ENCODE measurements around the gene FHOD3.
A peak's percentile ranks its signal among the peaks of the same experiment; 100 is the strongest.

Gene FHOD3

GRCh38 chr18:36297417-36298125 lies at the start of gene FHOD3:
Gene FHOD3 (plus strand): TSS chr18:36297713. CDS start chr18:36297836, 123 bp downstream.
- peak in 1 of 3 experiments; percentile 7 for DNase-seq (ENCODE audit: low read depth in 2 of 3, low spot score in 2 of 3)

DNA sequence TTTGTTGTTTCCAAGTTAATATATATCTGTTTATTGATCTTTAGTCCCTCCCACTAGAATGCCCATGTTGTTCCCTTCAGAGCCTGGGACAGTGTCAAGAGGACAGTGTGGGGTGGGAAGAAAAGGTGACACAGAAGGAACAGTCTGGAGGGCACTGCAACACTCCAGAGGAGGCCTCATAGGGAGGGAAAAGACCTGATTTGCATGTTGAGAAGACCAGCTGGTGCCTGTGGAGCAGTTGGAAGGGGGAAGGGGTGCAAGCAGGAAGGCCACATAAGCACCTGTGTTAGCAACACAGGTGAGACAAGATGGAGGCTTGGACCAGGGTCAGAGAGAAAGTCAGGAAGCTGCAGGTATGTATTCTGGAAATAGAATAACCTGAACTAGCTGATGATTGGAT lies 48.1 kb upstream of the FHOD3 start:
- no peak for DNase-seq (ENCODE audit: low read depth in 2 of 3, low spot score in 2 of 3)

- DNase-seq (ENCODE audit: low read depth in 2 of 3, low spot score in 2 of 3) = no peak
Measured at GRCh38 chr18:36250827-36251226, 46.7 kb upstream of the FHOD3 start.

- DNase-seq (ENCODE audit: low read depth in 2 of 3, low spot score in 2 of 3) = no peak
Measured at GRCh38 chr18:36255072-36255698, 42.3 kb upstream of the FHOD3 start.

DNA sequence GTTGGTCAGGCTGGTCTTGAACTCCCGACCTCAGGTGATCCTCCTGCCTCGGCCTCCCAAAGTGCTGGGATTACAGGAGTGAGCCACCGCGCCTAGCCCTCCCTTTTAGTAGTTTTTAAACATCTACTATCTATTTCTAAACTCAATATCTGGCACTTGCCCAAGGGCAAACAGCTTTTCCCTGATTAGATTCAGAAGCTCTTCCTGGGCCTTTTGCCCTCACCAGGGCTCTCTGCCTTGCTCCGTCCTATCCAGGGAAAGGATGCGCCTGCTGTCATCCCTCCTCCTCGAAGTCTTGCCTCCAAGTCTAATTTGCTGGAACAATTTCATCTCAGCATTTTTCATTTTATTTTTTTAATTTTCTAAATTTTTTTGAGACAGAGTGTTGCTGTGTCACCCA lies 41.4 kb upstream of the FHOD3 start:
- no peak for DNase-seq (ENCODE audit: low read depth in 2 of 3, low spot score in 2 of 3)

DNA sequence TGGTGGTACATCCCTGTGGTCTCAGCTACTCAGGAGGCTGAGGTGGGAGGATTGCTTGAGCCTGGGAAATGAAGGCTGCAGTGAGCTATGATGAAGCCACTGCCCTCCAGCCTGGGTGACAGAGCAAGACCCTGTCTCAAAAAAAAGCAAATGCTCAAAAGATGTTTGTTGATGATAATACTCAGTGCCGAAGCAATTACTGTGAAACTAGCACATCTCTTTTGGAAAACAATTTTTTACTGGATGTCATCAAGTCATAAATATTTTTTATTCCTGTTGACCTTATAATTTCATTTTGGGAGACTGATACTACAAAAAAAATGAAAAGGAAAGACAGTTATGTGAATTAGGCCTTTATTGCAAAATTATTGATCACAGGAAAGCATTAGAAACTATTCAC lies 34.5 kb upstream of the FHOD3 start:
- no peak for DNase-seq (ENCODE audit: low read depth in 2 of 3, low spot score in 2 of 3)

DNA sequence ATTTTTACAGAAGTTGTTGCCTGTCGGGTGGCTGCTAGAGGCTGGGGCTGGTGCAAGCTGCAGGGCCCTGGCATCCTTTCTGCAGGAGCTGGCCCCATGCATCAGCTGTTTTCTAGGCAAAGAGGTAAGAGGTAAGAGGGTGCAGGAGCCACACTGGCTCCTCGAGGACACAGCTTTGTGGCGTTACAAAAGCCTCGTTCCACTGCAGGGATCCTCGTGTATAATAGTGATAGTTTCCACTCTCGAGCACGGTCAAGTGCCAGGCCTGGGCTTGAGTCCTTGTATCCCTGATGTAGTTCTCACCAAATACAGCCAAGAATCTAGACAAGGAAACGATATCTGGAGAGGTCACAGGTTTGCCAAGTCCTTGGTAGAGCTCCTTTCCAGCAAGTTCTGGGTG lies 33.2 kb upstream of the FHOD3 start:
- DNase-seq (ENCODE audit: low read depth in 2 of 3, low spot score in 2 of 3) = no peak

DNA sequence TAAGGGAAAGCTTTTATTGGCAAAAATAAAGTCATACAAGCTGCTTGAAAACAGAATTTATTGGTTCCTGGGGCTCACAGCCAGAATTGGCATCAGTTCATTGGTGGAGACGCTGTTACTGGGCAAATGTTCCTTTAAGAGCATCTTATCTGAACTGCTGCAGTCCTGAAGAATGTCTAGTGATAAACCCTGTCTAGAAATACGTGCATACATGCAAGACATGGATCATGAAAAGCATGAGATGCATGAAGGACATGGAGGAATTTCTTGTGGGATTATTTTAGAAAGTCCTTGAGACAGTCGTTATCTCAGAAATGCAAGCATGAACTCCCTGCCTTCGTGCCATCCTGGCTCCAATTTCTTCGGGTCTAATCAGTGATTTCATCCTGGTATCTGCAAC lies 32.5 kb upstream of the FHOD3 start:
- DNase-seq (ENCODE audit: low read depth in 2 of 3, low spot score in 2 of 3) = no peak

- DNase-seq (ENCODE audit: low read depth in 2 of 3, low spot score in 2 of 3) = no peak
Measured at GRCh38 chr18:36269157-36269556, 28.4 kb upstream of the FHOD3 start.

DNA sequence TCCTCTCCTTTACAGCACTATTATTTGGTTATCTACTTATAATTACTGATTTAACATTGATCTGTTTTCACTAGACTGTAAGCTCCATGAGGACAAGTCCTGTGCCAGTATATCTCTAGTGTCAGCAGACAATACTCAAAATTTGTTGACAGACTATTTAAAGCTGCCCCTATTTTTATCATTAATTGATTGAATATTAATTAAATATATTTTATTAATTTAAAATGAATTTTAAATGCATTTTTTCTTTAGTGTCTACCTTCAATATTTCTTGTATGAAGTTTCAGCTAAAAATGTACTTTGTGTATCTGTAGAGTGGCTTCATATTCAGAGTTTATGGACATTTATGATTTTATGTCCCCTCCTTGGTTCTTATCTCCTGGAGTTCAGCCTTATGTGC lies 26.4 kb upstream of the FHOD3 start:
- no peak for DNase-seq (ENCODE audit: low read depth in 2 of 3, low spot score in 2 of 3)

DNA sequence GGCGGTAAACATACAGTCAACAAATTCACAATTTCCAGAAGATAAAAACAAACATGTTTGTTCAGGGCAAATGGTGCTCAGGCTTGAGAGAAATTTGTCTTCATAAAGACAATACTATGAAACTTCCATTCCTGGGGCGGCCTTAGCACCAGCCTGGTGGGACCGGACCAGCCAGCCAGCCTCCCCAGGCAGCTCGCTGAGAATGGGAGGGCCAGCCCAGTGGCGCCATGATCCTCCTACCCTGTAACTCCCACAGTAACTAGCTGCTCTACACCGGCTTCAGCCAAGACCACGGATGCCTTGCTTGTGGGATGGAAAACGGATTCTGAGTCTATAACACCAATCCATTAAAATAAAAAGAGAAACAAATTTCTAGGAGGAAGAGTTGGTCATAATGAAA lies 24.2 kb upstream of the FHOD3 start:
- DNase-seq (ENCODE audit: low read depth in 2 of 3, low spot score in 2 of 3) = no peak

DNA sequence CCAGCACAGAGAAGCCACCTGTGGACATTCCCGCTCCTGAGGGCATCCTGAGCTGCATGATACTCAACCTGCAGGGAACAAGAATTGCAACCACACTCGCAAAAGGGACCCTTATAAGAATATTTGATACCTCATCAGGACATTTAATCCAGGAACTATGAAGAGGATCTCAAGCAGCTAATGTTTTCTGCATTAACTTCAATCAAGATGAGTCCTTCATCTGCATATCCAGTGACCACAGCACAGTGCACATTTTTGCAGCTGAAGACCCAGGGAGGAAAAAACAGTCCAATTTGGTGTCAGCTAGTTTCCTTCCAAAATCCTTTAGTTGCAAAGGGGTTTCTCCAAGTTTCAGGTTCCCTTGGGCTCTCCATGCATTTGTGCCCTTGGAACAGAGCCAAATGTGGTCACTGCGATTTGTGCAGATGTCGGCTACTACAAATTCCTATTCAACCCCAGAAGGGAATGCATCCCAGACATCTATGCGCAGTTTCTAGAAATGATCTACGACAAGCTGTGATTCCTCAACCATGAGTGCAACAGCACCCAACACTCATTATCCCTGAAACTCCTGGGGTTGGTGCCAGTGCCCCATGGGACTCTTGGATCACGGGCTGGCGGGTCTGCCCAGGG lies 23.3 kb upstream of the FHOD3 start:
- no peak for DNase-seq (ENCODE audit: low read depth in 2 of 3, low spot score in 2 of 3)

DNA sequence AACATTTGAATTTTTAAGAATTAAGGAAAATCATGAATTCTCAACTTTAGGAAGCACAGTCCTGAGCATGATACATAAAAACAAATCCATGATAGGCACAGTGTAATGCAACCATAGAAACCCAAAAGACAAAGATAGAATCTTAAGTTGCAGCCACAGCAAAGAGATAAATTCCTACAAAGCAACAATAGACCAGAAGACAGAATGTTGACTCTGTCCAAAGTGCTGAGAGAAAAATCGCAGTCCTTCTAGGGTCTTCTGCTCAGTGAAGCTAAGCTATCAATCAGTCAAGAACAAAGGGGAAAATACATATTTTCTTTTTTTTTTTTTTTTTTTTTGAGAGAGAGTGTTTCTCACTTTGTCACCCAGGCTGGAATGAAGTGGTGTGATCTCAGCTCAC lies 22.0 kb upstream of the FHOD3 start:
- DNase-seq (ENCODE audit: low read depth in 2 of 3, low spot score in 2 of 3) = no peak

DNA sequence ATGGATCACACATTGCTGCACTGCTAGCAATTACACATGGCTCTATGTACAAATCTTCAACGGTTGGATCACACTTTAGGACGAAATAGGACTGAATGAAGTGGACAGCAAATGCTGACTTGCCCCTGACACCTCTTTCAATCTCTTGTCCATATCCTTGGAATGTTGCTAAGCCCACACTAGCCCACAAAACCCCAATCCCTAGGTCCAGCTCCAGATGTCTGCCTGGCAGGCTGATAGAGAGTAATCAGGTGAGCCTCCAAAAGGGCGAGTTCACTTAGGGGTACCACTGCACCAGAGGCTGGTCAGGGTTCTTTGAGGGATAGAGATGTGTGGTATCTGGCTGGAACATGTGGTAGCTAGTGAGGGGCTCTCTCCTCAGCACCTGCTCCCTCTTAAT lies 18.5 kb upstream of the FHOD3 start:
- DNase-seq (ENCODE audit: low read depth in 2 of 3, low spot score in 2 of 3) = no peak

- no peak for DNase-seq (ENCODE audit: low read depth in 2 of 3, low spot score in 2 of 3)
Measured at GRCh38 chr18:36281936-36282335, 15.6 kb upstream of the FHOD3 start.

DNA sequence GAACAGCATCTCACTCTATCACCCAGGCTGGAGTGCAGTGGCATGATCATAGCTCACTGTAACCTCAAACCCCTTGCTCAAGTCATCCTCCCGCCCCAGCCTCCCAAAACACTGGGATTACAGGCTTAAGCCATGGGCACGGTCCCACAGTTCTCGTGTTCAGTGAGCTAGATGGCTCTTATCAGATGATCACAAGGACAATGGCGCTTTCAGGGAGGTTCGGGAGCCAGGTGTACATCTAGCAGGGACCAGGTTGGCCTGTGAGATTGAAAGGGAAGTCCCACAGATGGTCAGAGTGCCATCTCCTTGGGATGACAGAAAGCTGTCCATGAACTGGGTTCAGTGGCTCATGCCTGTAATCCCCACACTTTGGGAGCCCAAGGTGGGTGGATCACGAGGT lies 14.1 kb upstream of the FHOD3 start:
- no peak for DNase-seq (ENCODE audit: low read depth in 2 of 3, low spot score in 2 of 3)

DNA sequence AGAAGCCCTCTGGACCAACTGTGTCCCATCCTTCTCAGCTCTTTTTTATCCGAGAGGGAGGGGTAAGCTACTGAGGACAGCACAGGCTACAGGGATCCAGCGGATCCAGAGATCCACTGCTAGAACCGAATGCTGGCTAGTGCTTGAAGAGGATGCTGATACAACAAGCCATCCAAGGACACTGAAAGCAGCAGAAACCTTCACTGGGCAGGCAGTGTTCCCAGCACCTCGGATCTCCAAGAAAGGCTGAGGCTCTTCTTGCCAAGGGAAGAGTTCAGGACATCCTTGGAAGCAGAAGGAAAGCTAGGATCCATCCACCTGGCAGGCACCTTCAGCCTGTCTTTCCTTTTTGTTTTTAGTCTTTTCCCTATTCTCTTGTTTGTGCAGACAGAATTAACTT lies 13.2 kb upstream of the FHOD3 start:
- DNase-seq (ENCODE audit: low read depth in 2 of 3, low spot score in 2 of 3) = no peak

- DNase-seq (ENCODE audit: low read depth in 2 of 3, low spot score in 2 of 3) = no peak
Measured at GRCh38 chr18:36284671-36285295, 12.7 kb upstream of the FHOD3 start.

DNA sequence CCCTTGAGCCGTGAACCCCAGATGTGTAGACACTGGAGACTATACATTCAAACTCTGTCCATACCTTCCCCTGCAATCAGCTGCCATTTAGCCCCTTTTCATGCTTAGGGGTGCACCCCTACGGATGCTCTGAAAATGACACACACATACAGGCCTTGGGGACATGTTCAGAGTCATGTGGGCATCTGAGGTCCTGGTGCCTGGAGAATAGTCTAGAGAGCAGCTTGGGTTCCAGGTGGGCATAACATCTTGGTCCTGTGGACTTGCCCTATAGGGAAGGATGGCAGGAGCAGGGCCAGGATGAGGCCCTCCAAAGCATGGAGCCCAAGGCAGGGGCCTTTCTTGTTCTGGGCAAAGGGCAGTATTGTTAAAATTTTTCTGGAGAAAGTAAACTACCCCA lies 9.9 kb upstream of the FHOD3 start:
- DNase-seq (ENCODE audit: low read depth in 2 of 3, low spot score in 2 of 3) = no peak

DNA sequence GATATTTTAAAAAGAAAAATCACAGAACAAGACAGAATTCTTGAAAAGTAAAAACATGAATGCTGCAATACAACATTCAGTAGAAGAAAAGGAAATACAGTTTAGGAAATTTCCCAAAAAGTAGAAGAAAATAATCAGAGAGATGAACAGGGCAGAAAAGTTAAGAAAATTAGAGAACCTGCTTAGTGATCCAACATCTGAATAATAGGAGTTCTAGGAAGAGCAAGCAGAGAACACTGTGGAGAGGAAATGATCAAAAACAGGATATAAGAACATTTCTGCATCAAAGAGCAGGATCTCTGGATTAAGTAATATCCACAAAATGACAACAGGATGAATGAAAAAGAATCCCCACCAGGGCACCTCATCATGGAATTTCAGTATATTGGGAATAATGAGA lies 8.8 kb upstream of the FHOD3 start:
- no peak for DNase-seq (ENCODE audit: low read depth in 2 of 3, low spot score in 2 of 3)

DNA sequence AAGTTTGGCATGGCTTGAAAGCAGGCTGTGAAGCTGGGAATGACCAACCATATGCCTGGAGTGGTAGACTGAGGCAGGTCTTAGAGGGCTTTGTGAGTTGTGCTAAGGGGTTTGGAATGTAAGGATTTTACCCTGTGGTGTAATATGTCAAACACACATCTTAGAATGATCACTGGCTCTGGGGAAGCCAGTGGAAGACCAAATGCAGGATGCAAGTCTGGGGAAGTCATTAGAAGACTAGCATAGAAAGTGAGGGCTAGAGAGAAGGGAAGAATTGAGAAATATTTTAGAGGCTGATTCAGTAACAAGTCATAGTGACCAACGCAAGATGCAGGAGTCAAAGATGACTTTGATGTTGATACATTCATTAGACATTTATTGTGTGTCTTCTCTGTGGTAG lies 3.5 kb upstream of the FHOD3 start:
- DNase-seq (ENCODE audit: low read depth in 2 of 3, low spot score in 2 of 3) = no peak

DNA sequence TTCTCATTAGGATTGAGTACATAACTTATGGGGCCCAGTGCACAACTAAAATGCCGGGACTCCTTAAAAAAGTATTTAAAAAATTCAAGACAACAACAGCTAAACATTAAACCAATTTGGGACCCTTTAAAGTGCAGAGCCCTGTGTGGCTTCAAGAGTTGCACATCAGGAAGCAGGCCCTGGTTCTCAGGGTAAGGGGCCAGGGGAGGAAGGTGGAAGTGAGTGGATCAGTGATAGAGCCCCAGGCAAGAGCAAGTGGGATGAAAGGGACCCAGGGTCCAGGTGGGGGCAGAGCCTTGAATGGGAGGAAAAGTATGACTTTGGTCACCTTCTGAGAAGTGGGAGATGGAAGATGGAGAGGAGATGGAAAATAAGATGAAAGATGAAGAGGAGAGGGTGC lies 2.3 kb upstream of the FHOD3 start:
- DNase-seq (ENCODE audit: low read depth in 2 of 3, low spot score in 2 of 3) = no peak
